Neural progenitor cell (in vitro differentiated cells): ENCODE measurements around the gene MSI2. TPM values are rescaled to one million over a fixed set of nuclear protein-coding genes. Genes with fewer than 3 reads are reported as not detected.

ENCODE experiments used
- DNase-seq: peaks from one replicate; pipeline ENCODE4 v3.0.0-alpha.2; 2016; ENCODE audit warnings: low spot score
- H2AFZ ChIP-seq: fragments of 200-600 bp; sonication (generic); replicated peaks from 2 replicates; pipeline ENCODE4 v1.6.1; 2016; ENCODE audit warnings: antibody characterized with exemption
- H3F3A ChIP-seq: fragments of 200-600 bp; sonication (generic); 2 replicates; pipeline ENCODE4 v1.6.1; 2016; ENCODE audit warnings: antibody characterized with exemption, low read depth
- H3K27ac ChIP-seq: fragments of 200-600 bp; sonication (generic); 2 replicates; pipeline ENCODE4 v1.5.1; 2016; ENCODE audit warnings: mild to moderate bottlenecking
- H3K27me3 ChIP-seq: fragments of 200-600 bp; sonication (generic); 2 replicates; pipeline ENCODE4 v1.6.1; 2016; ENCODE audit warnings: mild to moderate bottlenecking, moderate library complexity
- H3K36me3 ChIP-seq: fragments of 200-600 bp; sonication (generic); 2 replicates; pipeline ENCODE4 v1.5.1; 2016
- H3K4me1 ChIP-seq: fragments of 200-600 bp; sonication (generic); 2 replicates; pipeline ENCODE4 v1.6.1; 2016; ENCODE audit warnings: mixed run types
- H3K4me2 ChIP-seq: fragments of 200-600 bp; sonication (generic); 2 replicates; pipeline ENCODE4 v1.6.1; 2016
- H3K4me3 ChIP-seq: fragments of 200-600 bp; sonication (generic); 2 replicates; pipeline ENCODE4 v1.5.1; 2016
- H3K79me2 ChIP-seq: fragments of 200-600 bp; sonication (generic); 2 replicates; pipeline ENCODE4 v1.6.1; 2016; ENCODE audit warnings: low read depth
- H3K9ac ChIP-seq: fragments of 200-600 bp; sonication (generic); 2 replicates; pipeline ENCODE4 v1.6.1; 2016
- H3K9me3 ChIP-seq: fragments of 200-600 bp; sonication (generic); 2 replicates; pipeline ENCODE4 v1.5.1; 2016; ENCODE audit warnings: low read depth
- H4K20me1 ChIP-seq: fragments of 200-600 bp; sonication (generic); 2 replicates; pipeline ENCODE4 v1.6.1; 2016; ENCODE audit warnings: low read depth
- H3K27ac Mint-ChIP-seq: 3 replicates; pipeline ENCODE4 v1.8.0; 2021; ENCODE audit warnings: mixed read lengths
- H3K27me3 Mint-ChIP-seq: 2 replicates; pipeline ENCODE4 v1.8.0; 2022; ENCODE audit warnings: low read depth, mild to moderate bottlenecking, inconsistent platforms, moderate library complexity, mixed read lengths; ENCODE audit not compliant: insufficient read depth
- H3K36me3 Mint-ChIP-seq: 3 replicates; pipeline ENCODE4 v1.8.0; 2021; ENCODE audit warnings: mixed read lengths
- H3K4me1 Mint-ChIP-seq: 3 replicates; pipeline ENCODE4 v1.8.0; 2021; ENCODE audit warnings: mixed read lengths
- H3K4me3 Mint-ChIP-seq: 3 replicates; pipeline ENCODE4 v1.8.0; 2021; ENCODE audit warnings: mild to moderate bottlenecking, moderate library complexity, mixed read lengths
- H3K9me3 Mint-ChIP-seq: 3 replicates; pipeline ENCODE4 v1.8.0; 2020; ENCODE audit warnings: mixed read lengths
- CTCF ChIP-seq: fragments of 200-600 bp; sonication (generic); IDR thresholded peaks from 2 replicates; pipeline ENCODE4 v1.5.1; 2017; ENCODE audit warnings: antibody characterized with exemption, mild to moderate bottlenecking
- EZH2 ChIP-seq: fragments of 200-600 bp; sonication (generic); IDR thresholded peaks from 2 replicates; pipeline ENCODE4 v1.6.1; 2017; ENCODE audit warnings: antibody characterized with exemption, mild to moderate bottlenecking, moderate library complexity
- EZH2phosphoT487 ChIP-seq: fragments of 200-600 bp; sonication (generic); IDR thresholded peaks from 2 replicates; pipeline ENCODE4 v1.6.1; 2017; ENCODE audit warnings: antibody characterized with exemption
- total RNA-seq: library from RNA; depleted of rRNA; stranded (reverse); fragments of >200 nt; gene quantifications from 2 replicates; pipeline ENCODE4 v1.2.3, GENCODE V29; 2015; ENCODE audit warnings: low replicate concordance

The MSI2 gene
- total RNA-seq, 1 donor from 2014 or later, result 96.9 TPM

GRCh38 chr17:57645950-57646665, 389.8 kb downstream of the MSI2 start:
- H3K4me1 ChIP-seq, result peaks cover 18% of the 10 kb centered on the region
- Mint-ChIP-seq H3K27ac (no peak overlapping the region), H3K4me3 (no peak overlapping the region), H3K4me1 (peaks cover 43% of the 10 kb centered on the region), H3K27me3 (peaks cover 2% of the 10 kb centered on the region), H3K9me3 (no peaks in the 10 kb centered on the region), H3K36me3 (peaks cover 29% of the 10 kb centered on the region)
- H3K4me3 ChIP-seq, result no peak overlapping the region
- H3K36me3 ChIP-seq, result no peaks in the 10 kb centered on the region
- H3K9me3 ChIP-seq, result no peaks in the 10 kb centered on the region
- TF ChIP-seq EZH2 (no peak), EZH2phosphoT487 (no peak), CTCF (no peak)
- no peak overlapping the region for H3K27ac ChIP-seq
- DNase-seq, result no peak
- H3K4me2 ChIP-seq, result no peak overlapping the region
- H4K20me1 ChIP-seq, result peaks cover 29% of the 10 kb centered on the region
- no peaks in the 10 kb centered on the region for H3K27me3 ChIP-seq
- H3F3A ChIP-seq, result peaks cover 6% of the 10 kb centered on the region
- no peak overlapping the region for H3K9ac ChIP-seq
- no peaks in the 10 kb centered on the region for H3K79me2 ChIP-seq
- H2AFZ ChIP-seq, result no peak overlapping the region

GRCh38 chr17:57648720-57649119, 392.4 kb downstream of the MSI2 start:
- Histone ChIP-seq H3K4me3 (no peak overlapping the region), H2AFZ (no peak overlapping the region), H3K36me3 (no peaks in the 10 kb centered on the region), H3K4me2 (no peak overlapping the region), H3F3A (peaks cover 6% of the 10 kb centered on the region), H3K4me1 (peaks cover 18% of the 10 kb centered on the region), H3K27me3 (no peaks in the 10 kb centered on the region), H3K27ac (peak overlapping the region; percentile 58), H4K20me1 (peaks cover 26% of the 10 kb centered on the region), H3K9me3 (no peaks in the 10 kb centered on the region), H3K79me2 (no peaks in the 10 kb centered on the region), H3K9ac (no peak overlapping the region)
- no peak for TF ChIP-seq CTCF
- TF ChIP-seq EZH2phosphoT487, result no peak
- no peak for TF ChIP-seq EZH2
- Mint-ChIP-seq H3K4me3 (no peak overlapping the region), H3K27me3 (peaks cover 2% of the 10 kb centered on the region), H3K4me1 (peaks cover 28% of the 10 kb centered on the region), H3K36me3 (peaks cover 25% of the 10 kb centered on the region), H3K27ac (no peak overlapping the region), H3K9me3 (no peaks in the 10 kb centered on the region)
- no peak for DNase-seq

GRCh38 chr17:57649191-57649590, 392.9 kb downstream of the MSI2 start:
- Histone ChIP-seq H3K4me1 (peaks cover 18% of the 10 kb centered on the region), H3K27me3 (no peaks in the 10 kb centered on the region), H3K79me2 (no peaks in the 10 kb centered on the region), H2AFZ (no peak overlapping the region), H3K36me3 (no peaks in the 10 kb centered on the region), H3K9me3 (no peaks in the 10 kb centered on the region), H4K20me1 (peaks cover 21% of the 10 kb centered on the region), H3K4me2 (peak overlapping the region; percentile 65), H3F3A (peaks cover 6% of the 10 kb centered on the region), H3K27ac (no peak overlapping the region), H3K4me3 (no peak overlapping the region), H3K9ac (no peak overlapping the region)
- TF ChIP-seq CTCF, result no peak
- TF ChIP-seq EZH2phosphoT487, result no peak
- TF ChIP-seq EZH2, result no peak
- no peak overlapping the region for H3K4me3 Mint-ChIP-seq
- DNase-seq, result no peak
- H3K9me3 Mint-ChIP-seq, result no peaks in the 10 kb centered on the region
- peaks cover 24% of the 10 kb centered on the region for H3K4me1 Mint-ChIP-seq
- peaks cover 2% of the 10 kb centered on the region for H3K27me3 Mint-ChIP-seq
- peaks cover 27% of the 10 kb centered on the region for H3K36me3 Mint-ChIP-seq
- H3K27ac Mint-ChIP-seq, result no peak overlapping the region
